HG02759 (cell line): ENCODE measurements around the gene MIDN.
"Not testable (repeated sequence)": the region's sequence is repeated elsewhere in the genome, so short reads cannot be mapped to it uniquely, and the experiment has no call there.

Experiments used
- ATAC-seq: cut with Tn5 transposase; IDR thresholded peaks from one replicate; pipeline ENCODE4 v1.9.1; 2021; ENCODE audit warnings: mild to moderate bottlenecking, moderate library complexity; ENCODE audit not compliant: unreplicated experiment

The MIDN gene

DNA sequence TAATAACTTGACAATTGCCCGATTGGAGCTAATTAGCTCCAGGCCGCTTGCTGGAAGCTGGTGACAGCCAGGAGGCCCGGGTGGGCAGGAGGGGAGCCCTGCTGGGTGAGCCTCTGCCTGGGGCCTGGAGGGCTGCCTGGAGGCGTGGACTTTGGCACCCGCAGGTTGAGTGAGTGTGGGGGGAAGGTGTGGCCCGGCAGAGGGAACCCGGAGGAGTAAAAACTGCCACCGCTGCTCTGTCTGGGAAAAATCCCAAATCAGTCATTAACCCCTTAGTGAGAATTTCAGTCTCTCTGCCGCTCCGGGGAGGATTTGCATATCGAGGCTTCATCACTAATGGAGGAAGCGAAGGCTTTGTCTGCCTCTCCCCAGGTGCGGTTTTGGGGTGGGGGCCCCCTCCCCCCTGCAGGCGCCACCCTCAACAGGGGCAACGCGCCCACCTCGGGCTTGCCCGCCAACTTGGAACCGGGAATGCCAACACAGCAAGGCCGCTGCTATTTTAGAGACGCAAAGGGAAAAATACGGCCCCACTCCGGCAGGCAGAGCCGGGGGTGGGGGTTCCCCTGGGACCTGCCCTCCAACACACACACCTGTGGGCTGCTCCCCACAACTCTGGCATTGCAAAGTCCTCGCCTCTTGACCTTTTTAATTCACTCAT lies 43.5 kb downstream of the MIDN start:
- no peak for ATAC-seq

- ATAC-seq = no peak
Measured at GRCh38 chr19:1292419-1293151, 44.2 kb downstream of the MIDN start.

DNA sequence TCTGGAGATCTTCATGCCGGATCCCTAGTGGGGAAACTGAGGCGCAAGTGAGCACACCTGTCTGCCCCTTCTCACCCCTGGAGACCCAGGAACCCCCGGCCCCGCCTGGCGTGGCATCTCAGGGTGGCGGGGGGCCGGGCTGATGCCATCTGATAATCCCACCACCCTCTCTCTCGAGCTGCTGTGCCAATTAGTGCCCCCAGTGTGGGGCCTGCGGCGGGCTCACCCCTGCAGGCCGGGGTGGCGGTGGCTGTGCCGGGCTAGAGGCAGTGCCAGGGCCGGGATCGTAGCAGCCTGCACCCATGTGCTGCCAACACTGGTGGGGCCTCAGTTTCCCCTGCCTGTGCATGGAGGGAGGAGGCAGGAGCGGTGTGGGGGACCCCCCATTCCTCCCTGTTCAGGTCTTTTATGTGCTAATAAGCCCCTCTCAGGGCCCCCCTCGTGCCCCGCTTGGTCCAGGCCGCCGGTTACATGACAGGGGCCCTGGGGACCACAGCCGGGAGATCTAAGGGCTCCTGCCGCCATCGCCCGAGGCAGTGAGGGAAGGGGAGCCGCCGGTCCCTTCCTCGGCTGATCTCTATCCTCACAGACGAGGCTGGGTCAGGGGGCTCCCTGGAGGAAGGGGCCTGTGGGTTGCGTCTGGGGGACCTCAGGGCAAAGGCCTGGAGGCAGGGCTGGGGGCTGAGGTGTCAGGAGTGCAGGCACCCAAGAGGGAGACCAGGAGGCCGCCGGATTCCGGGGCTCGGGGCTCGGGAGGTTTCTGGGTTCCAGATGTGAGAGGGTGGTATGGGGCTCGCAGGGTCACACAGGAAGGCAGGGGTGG lies 45.6 kb downstream of the MIDN start:
- no peak for ATAC-seq

GRCh38 chr19:1294688-1295087 lies 46.3 kb downstream of the MIDN start:
- ATAC-seq = no peak

DNA sequence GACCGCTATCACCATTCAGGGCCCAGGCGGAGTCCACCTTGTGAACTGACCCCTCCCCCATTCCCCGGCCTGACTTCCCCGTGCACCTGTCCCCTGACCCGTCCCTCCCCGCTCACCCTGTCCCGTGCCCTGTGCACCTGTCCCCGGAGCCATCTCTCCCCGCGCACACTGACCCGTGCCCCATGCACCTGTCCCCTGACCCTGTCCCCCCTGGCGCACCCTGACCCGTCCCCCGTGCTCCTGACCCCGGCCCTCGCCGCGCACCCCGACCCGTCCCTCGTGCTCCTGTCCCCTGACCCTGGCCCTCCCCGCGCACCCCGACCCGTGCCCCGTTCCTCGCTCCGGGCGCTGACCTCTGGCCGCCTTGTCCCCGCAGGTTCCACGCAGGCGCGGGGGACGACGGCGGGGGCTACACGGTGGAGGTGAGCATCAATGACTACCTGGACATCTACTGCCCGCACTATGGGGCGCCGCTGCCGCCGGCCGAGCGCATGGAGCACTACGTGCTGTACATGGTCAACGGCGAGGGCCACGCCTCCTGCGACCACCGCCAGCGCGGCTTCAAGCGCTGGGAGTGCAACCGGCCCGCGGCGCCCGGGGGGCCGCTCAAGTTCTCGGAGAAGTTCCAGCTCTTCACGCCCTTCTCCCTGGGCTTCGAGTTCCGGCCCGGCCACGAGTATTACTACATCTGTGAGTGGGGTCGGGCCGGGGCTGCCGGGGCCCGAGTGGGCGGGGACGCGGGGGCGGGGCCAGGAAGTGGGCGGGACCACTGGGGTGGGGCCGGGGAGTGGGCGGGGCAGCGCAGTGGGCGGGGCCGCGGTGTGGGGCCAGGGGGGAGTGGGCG lies 47.0 kb downstream of the MIDN start:
- no peak for ATAC-seq

DNA sequence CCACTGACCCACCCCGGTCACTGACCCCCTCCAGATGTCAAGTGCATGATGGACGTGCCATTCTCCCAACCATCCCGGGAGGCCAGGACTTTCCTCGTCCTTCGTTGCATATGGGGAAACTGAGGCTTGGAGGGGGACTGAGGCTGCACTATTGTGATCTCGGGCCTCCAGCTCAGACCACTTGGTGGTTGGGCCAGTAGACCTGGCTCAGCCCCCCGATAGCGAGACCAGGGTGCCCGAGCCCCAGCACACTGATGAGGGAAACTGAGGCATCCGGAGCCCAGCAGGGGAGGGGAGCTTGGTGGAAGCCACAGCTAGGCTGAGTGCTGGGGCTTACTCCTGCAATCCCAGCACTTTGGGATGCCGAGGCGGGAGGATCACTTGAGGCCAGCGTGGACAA lies 47.7 kb downstream of the MIDN start:
- ATAC-seq = no peak

- no peak for ATAC-seq
Measured at GRCh38 chr19:1296575-1297271, 48.3 kb downstream of the MIDN start.

DNA sequence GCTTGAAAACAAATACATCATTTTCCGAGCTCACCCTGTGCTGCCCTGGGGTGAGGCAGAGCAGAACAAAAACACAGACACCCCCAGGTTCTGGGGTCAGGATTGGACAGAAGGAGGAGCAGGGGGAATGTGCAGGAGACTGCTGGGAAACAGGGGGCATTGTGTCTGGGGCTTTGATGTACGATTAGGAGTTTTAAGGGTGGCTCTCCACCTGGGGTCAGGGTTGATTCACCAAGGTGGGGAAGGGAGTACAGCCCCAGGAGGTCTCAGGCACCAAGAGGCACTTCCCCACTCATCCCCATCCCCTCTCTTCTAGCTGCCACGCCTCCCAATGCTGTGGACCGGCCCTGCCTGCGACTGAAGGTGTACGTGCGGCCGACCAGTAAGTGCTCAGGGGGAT lies 49.9 kb downstream of the MIDN start:
- no peak for ATAC-seq

DNA sequence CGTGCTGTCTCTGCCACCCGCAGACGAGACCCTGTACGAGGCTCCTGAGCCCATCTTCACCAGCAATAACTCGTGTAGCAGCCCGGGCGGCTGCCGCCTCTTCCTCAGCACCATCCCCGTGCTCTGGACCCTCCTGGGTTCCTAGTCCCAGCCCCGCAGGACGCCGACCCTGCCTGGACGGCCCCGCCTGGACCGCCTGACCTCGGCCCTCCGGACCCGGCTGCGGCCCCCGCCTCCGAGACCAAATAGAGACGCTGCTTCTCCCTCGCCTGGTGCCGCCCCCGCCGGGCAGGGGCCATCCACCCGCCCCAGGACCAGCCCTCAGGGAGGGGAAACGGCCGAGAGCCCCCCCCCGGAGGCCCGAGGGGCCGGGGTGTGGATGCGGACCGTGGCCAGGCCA lies 51.4 kb downstream of the MIDN start:
- ATAC-seq = no peak

GRCh38 chr19:1300744-1301490 lies 52.5 kb downstream of the MIDN start:
- no peak for ATAC-seq

GRCh38 chr19:1302533-1303239 lies 54.3 kb downstream of the MIDN start:
- ATAC-seq = no peak

- ATAC-seq = no peak
Measured at GRCh38 chr19:1304197-1304924, 56.0 kb downstream of the MIDN start.

- not testable (repeated sequence) for ATAC-seq
Measured at GRCh38 chr19:1305354-1305753, 57.0 kb downstream of the MIDN start.

GRCh38 chr19:1307320-1307719 lies 58.9 kb downstream of the MIDN start:
- ATAC-seq = no peak

DNA sequence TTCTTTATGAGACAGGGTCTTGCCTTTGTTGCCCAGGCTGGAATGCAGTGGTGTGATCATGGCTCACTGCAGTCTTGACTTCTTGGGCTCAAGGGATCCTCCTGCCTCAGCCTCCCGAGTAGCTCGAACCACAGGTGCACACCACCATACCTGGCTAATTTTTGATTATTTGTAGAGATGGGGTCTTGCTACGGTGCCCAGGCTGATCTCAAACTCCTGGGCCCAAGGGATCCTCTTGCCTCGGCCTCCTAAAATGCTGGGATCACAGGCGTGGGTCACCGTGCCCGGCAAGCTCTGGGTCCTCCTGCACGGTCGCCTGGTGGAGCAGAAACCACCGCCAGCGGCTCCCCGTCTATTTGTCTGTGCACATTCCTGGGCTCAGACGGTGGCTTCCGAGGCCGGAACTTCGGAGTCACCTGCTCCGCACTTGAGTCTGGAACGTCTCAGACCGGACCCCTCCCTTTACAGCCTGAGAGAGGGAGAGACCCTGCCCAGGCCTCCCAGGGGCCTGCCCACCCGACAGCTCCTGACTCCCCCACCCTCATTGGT lies 59.4 kb downstream of the MIDN start:
- ATAC-seq = no peak

- no peak for ATAC-seq
Measured at GRCh38 chr19:1308718-1309117, 60.3 kb downstream of the MIDN start.
